Posterior cingulate gyrus (tissue), 11 donors: ENCODE results near the gene SLC35F2.
"Not testable (repeated sequence)": the region's sequence is repeated elsewhere in the genome, so short reads cannot be mapped to it uniquely, and the experiment has no call there.

Experiments used
- DNase-seq, 10 donors: peaks; one replicate each; pipeline versions ENCODE4 v3.0.0 to v3.0.0-alpha.2; 2020 to 2021; ENCODE audit warnings: mixed read lengths in 3 of 10
- intact Hi-C: fragments of 100-400 bp; cut with DNase I; formaldehyde crosslinking; loops from one replicate; pipeline ENCODE4 v1.15.1; 2023

Gene SLC35F2

DNA sequence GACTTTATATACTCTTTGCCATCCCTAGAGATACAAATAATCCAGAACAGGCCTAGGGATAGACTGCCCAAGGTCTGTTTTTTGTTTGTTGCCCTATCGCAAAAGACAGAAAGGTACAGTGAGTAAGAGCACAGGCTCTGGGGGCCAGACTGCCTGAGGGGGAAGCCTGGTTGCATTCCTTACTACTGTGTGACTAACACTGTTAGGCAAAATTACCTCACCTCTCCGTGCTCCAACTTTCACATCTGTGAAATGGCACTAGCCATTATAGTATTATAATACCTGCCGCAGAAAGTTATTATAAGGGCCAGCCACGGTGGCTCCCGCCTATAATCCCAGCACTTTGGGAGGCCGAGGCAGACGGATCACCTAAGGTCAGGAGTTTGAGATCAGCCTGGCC is 14.5 kb downstream of the SLC35F2 start:
- DNase-seq, result no peak
- intact Hi-C loops, result no loop called here

DNA sequence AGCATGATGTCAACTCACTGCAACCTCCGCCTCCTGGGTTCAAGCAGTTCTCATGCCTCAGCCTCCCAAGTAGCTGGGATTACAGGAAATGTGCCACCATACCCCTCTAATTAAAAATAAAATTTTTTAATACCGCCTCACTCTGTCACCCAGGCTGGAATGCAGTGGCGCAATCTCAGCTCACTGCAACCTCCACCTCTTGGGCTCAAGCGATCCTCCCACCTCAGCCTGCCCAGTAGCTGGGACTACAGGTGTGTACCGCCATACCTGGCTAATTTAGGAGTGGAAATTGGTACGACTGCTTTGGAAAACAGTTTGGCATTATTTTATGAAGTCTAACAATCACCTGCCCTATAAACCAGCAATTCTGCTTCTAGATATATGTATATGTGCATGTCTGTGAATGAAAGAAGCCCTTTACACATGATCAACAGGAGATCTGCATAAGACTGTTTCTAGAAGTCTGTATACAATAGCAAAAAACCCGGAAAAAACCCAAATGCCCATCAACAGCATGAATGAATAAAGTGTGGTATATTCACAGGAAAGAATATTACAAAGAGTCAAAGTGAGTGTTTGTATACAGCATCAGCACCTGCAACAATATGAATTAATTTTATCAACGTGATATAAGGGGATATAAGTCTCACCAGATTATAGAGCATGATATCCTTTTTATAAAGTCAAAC is 16.0 kb downstream of the SLC35F2 start:
- peak in 1 of 10 donors; percentile 23 for DNase-seq
- intact Hi-C loops, result no loop called here

- peak in 7 of 10 donors; percentile 13 to 87 (median 38) for DNase-seq
- intact Hi-C loops, result no loop called here
These were observed 18.5 kb downstream of the SLC35F2 start for GRCh38 chr11:107840129-107840484.

GRCh38 chr11:107836851-107837250 is 21.7 kb downstream of the SLC35F2 start:
- no peak for DNase-seq
- intact Hi-C loops, result no loop called here

GRCh38 chr11:107834995-107835394 is 23.6 kb downstream of the SLC35F2 start:
- no peak for DNase-seq
- intact Hi-C loops, result no loop called here

DNA sequence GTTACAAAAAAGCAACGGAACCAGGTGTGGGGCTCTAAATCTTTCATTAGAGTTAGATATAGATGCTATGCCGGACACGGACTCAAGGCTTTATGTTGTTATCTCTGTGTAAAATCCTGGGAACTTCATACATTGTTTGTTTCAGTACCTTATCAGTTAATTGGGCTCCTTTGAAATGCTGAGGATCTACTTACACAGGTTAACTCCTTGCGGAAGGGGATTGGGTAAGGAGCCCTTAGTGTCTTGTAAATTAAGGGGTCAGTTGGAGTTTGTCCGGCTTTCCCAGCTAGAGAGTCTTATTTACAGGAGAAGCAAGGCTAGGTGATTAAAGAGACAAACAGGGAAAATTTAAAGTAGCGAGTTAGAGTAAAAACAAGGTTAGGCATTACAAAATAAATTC is 24.7 kb downstream of the SLC35F2 start:
- intact Hi-C loops, DNase-seq: not testable (repeated sequence)

- no peak for DNase-seq
- intact Hi-C loops, result no loop called here
These were observed 27.6 kb downstream of the SLC35F2 start for GRCh38 chr11:107830915-107831540.

DNA sequence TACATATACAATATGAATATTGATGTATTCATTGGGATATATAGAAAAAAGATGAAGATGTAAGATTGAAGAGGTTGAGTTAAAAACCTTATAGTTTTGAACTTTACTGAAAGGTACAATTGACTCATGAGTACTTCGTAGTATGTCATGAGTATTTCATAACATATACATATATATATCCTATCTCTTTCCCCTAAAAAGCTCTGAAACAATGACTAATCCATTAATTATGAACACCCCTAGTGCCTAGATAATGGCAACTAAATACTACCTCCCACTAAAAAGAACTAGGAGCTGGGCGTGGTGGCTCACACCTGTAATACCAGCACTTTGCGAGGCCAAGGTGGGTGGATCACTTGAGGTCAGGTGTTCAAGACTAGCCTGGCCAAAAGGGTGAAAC is 31.5 kb downstream of the SLC35F2 start:
- intact Hi-C loops, result no loop called here
- DNase-seq, result no peak

- intact Hi-C loops, result no loop called here
- DNase-seq, result no peak
These were observed 32.7 kb downstream of the SLC35F2 start for GRCh38 chr11:107825875-107826274.

- intact Hi-C loops, result no loop called here
- no peak for DNase-seq
These were observed 33.8 kb downstream of the SLC35F2 start for GRCh38 chr11:107824668-107825369.

GRCh38 chr11:107821199-107821927 is 37.2 kb downstream of the SLC35F2 start:
- no peak for DNase-seq
- intact Hi-C loops, result no loop called here

DNA sequence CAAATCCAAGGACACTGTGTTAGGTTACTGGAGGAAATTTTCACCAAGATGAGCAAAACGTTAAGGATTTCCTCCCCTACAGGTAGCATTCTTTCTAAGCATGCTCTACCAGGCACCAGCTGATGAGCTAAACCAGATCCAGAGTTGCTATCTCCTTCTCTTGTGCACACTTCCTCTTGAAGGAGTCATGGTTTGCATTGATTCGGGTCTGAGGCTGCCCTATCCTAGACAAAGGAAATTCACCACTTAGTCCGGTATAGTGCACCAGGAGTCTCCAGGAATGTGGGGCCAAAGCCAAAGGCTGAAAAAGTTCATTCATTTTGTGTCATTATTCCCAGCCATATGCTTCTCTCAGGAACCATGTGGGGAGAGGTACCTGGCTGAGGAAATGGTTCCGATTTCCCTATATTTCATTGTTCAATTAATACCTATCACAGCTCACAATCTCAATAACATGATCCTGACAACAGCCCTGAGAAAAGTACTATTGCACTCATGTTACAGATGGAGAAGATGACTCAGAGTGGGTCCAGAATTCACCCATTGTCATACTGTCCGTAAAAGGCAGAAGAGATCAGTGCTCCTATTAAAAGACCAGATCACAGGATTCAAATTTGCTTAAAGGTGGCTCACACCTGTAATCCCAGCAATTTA is 39.1 kb downstream of the SLC35F2 start:
- intact Hi-C loops, result no loop called here
- no peak for DNase-seq

- no peak for DNase-seq
- intact Hi-C loops, result no loop called here
These were observed 40.1 kb downstream of the SLC35F2 start for GRCh38 chr11:107818491-107818890.

DNA sequence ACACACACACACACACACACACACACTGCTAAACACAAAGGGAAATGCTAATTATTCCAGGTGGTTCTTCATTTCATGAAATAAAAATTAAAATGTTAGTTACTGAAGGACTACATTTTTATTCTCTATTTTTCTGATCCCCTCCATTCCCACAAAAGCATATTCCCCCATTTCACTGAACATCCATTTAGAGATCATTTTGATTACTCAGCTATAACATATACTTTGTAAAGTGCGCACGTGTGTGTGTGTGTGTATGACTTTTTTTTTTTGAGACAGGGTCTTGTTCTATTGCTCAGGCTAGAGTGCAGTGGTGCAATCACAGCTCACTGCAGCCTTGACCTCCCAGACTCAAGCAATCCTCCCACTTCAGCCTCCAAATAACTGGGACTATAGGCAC is 42.6 kb downstream of the SLC35F2 start:
- no peak for DNase-seq
- intact Hi-C loops, result no loop called here

GRCh38 chr11:107810875-107811274 is 47.7 kb downstream of the SLC35F2 start:
- DNase-seq, result no peak
- intact Hi-C loops, result no loop called here

DNA sequence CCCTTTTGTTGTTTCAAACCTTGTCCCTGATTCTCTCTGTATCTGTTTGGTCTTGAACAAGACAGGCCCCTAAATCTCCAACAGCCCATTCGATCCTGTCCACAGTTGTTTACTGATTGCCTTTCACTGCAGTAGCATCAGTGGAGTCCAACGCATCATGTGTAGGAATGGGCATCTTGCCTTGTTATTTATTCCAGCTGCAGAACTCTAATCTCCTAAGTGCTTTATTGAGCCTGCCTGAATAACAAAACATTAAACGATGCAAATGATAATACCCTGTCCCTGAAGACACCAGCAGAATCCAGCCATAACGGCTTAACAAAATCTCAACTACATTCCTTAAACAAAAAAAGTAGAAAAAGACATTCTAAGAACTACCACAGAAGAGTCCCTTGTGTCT is 50.1 kb downstream of the SLC35F2 start:
- intact Hi-C loops, result no loop called here
- no peak for DNase-seq

DNA sequence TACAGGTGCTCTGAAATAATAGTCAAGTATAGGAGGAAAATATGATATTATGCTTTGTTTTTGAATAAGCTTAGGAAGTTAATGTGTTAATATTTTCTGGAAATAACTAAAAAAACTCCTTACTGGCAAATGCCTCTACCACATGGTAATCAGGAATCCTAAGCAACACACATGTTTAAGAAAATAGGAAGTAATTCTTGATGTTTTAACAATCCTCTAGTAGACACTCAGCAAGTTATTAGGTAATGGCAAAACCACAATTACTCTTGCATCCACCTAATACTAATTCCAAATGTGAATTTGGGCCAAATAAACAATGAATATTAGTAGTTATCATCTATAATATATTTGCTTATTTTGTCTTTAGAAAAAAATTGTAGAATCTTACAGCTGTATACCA is 53.6 kb downstream of the SLC35F2 start:
- no peak for DNase-seq
- intact Hi-C loops, result no loop called here

- intact Hi-C loops, result no loop called here
- no peak for DNase-seq
These were observed 54.4 kb downstream of the SLC35F2 start for GRCh38 chr11:107804211-107804610.

DNA sequence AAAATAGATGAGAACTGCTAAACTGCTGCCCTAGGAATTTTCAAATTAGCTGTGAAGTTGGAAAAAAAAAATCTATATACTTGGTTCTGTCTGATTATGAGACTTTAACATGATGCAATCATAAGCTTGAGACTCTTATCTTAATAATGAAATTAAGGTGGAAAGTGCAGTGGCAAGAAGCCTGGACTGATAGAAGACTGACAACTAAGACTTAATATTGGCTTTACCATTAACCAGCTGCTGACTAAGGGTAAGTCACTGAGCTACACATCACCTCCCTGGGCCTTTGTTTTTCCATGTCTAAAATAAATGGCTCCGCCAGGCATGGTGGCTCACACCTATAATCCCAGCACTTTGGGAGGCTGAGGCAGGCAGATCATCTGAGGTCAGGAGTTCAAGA is 56.9 kb downstream of the SLC35F2 start:
- intact Hi-C loops, result no loop called here
- DNase-seq, result peak in 1 of 10 donors; percentile 24

- DNase-seq, result peak; percentile 33 to 93 (median 68)
- intact Hi-C loops, result no loop called here
These were observed 59.2 kb downstream of the SLC35F2 start for GRCh38 chr11:107799218-107799859.
